Lung (tissue), 12 donors: ENCODE measurements around the gene CLIC4. TPM values are rescaled to one million over a fixed set of nuclear protein-coding genes. Genes with fewer than 3 reads are reported as not detected.
"Not testable (repeated sequence)": the region's sequence is repeated elsewhere in the genome, so short reads cannot be mapped to it uniquely, and the experiment has no call there.

Experiments
- ATAC-seq: fragments of 200-7000 bp; cut with Tn5 transposase; one replicate; pipeline ENCODE4 v1.9.1; 2020; ENCODE audit warnings: moderate number of reproducible peaks; ENCODE audit not compliant: insufficient read depth, low FRiP score
- DNase-seq, 3 donors: peaks; one replicate each; pipeline ENCODE4 v3.0.0-alpha.2; 2013 to 2017
- H3K27ac ChIP-seq, 2 donors: one replicate each; pipeline ENCODE4 v1.5.1; 2013; ENCODE audit warnings: mild to moderate bottlenecking in 2 of 2, moderate library complexity in 2 of 2, control low read depth in 1 of 2, inconsistent platforms in 1 of 2, low read depth in 1 of 2, low read length in 1 of 2
- H3K27me3 ChIP-seq, 3 donors: one replicate each; pipeline ENCODE4 v1.5.1; 2013; ENCODE audit warnings: low read length in 2 of 3; ENCODE audit not compliant: control insufficient read depth in 3 of 3, insufficient read depth in 3 of 3
- H3K36me3 ChIP-seq, 4 donors: one replicate each; pipeline ENCODE4 v1.5.1; 2013; ENCODE audit warnings: low read length in 4 of 4, mild to moderate bottlenecking in 1 of 4, moderate library complexity in 1 of 4; ENCODE audit not compliant: control insufficient read depth in 4 of 4, insufficient read depth in 4 of 4
- H3K4me1 ChIP-seq, 5 donors: one replicate each; pipeline ENCODE4 v1.5.1; 2013; ENCODE audit warnings: low read length in 5 of 5, mild to moderate bottlenecking in 2 of 5, moderate library complexity in 1 of 5; ENCODE audit not compliant: control insufficient read depth in 5 of 5, insufficient read depth in 5 of 5
- H3K4me3 ChIP-seq: one replicate; pipeline ENCODE4 v1.5.1; 2013; ENCODE audit warnings: mild to moderate bottlenecking, control low read depth, moderate library complexity
- H3K9ac ChIP-seq, 2 donors: one replicate each; pipeline ENCODE4 v1.5.1; 2013; ENCODE audit warnings: low read length in 2 of 2, control low read depth in 1 of 2; ENCODE audit not compliant: insufficient read depth in 1 of 2
- H3K9me3 ChIP-seq, 4 donors: one replicate each; pipeline ENCODE4 v1.5.1; 2013; ENCODE audit warnings: low read length in 3 of 4, mild to moderate bottlenecking in 1 of 4, moderate library complexity in 1 of 4; ENCODE audit not compliant: control insufficient read depth in 4 of 4, insufficient read depth in 3 of 4
- WGBS, 2 donors: extraction: QIAGEN DNeasy Blood & Tissue Kit; methylation state at CpG; one replicate each; pipeline ENCODE4 v1.1.7; 2013; 5-methylcytosine and 5-hydroxymethylcytosine counted together
- polyA plus RNA-seq, 2 donors: library from polyadenylated mRNA; stranded (reverse); fragments of 200-250 nt; gene quantifications; one replicate each; pipeline ENCODE4 v1.2.1, GENCODE V29; 2013
- total RNA-seq, 2 donors: library from RNA; depleted of rRNA in 1 of 2; stranded (reverse); fragments of >200 nt in 1 of 2; gene quantifications; one replicate each; pipeline ENCODE4 v1.2.1, GENCODE V29; 2014 to 2021
- TF ChIP-seq, protein P1 (sequence below): IDR thresholded peaks from 2 replicates; pipeline ENCODE4 v1.5.1; 2012; ENCODE audit warnings: mild to moderate bottlenecking; ENCODE audit errors: control extremely low read depth, extremely low read depth
- donor health status: control.
- donor health status: control.
- donor health status: Bipolar disorder and iron deficiency.
- donor health status: healthy.
- donor health status: DM: yes; HTN: yes; CAD: no.

Gene CLIC4
- total and polyA plus RNA-seq, 4 donors = 52.0 to 236 (median 166) TPM

DNA sequence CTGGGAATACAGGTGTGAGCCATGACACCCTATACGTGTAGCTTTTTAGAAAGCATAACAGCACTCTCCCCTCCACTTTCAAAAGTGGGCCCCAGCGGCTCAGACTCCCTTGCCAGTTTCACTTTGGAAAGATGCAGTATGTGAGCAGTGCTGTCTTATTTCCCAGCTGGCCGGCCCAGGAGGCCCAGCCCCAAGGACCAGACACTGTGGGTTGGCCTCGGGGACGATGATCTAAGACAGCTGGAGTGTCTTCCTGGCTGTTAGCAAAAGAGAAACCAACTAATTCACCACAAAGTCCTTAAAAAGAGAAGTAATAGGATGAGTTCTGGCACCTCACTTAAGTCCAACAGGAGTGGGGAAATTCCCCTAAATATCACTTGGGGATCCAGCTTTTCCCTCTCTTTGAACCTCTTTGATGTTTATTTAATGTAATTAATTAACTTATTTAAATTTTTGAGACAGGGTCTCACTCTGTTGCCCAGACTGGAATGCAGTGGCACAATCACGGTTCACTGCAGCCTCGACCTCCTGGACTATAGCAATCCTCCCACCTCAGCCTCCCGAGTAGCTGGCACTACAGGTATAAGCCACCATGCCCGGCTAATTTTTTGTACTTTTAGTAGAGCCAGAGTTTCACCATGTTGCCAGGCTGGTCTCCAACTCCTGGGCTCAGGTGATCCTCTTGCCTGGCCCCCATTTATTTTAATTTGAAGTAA lies 17.6 kb upstream of the CLIC4 start:
- TF ChIP-seq, protein P1, sequence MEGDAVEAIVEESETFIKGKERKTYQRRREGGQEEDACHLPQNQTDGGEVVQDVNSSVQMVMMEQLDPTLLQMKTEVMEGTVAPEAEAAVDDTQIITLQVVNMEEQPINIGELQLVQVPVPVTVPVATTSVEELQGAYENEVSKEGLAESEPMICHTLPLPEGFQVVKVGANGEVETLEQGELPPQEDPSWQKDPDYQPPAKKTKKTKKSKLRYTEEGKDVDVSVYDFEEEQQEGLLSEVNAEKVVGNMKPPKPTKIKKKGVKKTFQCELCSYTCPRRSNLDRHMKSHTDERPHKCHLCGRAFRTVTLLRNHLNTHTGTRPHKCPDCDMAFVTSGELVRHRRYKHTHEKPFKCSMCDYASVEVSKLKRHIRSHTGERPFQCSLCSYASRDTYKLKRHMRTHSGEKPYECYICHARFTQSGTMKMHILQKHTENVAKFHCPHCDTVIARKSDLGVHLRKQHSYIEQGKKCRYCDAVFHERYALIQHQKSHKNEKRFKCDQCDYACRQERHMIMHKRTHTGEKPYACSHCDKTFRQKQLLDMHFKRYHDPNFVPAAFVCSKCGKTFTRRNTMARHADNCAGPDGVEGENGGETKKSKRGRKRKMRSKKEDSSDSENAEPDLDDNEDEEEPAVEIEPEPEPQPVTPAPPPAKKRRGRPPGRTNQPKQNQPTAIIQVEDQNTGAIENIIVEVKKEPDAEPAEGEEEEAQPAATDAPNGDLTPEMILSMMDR = no peak
- H3K36me3 ChIP-seq = no peaks in the 10 kb centered on the region
- peak overlapping the region; percentile 38 to 50 for H3K27ac ChIP-seq
- H3K4me3 ChIP-seq = no peak overlapping the region
- WGBS, 2 donors = 29 to 41% methylated on average over 9 of the region's 9 CpGs
- DNase-seq (peak; percentile 91 to 96 (median 94)), ATAC-seq (peak; percentile 67)
- peak overlapping the region in 1 of 2 donors; percentile 27 for H3K9ac ChIP-seq
- no peaks in the 10 kb centered on the region for H3K9me3 ChIP-seq
- H3K27me3 ChIP-seq = no peaks in the 10 kb centered on the region
- peaks cover 0 to 46% (median 27%) of the 10 kb centered on the region in 5 donors for H3K4me1 ChIP-seq

DNA sequence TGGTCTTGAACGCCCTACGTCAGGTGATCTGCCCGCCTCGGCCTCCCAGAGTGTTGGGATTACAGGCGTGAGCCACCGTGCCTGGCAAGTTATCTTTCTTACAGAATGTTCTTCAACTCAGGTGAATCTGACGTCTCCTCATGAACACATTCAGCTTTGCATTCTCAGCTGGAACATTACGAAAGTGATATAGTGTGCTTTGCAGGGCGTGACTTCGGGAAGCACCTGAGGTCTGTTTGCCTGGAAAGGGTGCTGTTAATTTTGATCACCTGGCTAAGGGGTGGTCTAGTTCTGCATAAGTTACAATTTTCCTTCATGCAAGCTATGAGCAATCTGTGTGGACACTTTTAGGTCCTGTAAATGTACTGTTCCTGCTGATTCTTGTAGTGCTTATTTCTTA lies 16.3 kb upstream of the CLIC4 start:
- H3K9me3 ChIP-seq = no peaks in the 10 kb centered on the region
- H3K36me3 ChIP-seq = no peaks in the 10 kb centered on the region
- DNase-seq (no peak), ATAC-seq (no peak)
- H3K27ac ChIP-seq = no peak overlapping the region
- 85 to 93% methylated on average over 10 of the region's 10 CpGs for WGBS, 2 donors
- peaks cover 0 to 48% (median 27%) of the 10 kb centered on the region in 5 donors for H3K4me1 ChIP-seq
- no peaks in the 10 kb centered on the region for H3K27me3 ChIP-seq
- no peak overlapping the region for H3K9ac ChIP-seq
- no peak overlapping the region for H3K4me3 ChIP-seq
- TF ChIP-seq, protein P1 = no peak

DNA sequence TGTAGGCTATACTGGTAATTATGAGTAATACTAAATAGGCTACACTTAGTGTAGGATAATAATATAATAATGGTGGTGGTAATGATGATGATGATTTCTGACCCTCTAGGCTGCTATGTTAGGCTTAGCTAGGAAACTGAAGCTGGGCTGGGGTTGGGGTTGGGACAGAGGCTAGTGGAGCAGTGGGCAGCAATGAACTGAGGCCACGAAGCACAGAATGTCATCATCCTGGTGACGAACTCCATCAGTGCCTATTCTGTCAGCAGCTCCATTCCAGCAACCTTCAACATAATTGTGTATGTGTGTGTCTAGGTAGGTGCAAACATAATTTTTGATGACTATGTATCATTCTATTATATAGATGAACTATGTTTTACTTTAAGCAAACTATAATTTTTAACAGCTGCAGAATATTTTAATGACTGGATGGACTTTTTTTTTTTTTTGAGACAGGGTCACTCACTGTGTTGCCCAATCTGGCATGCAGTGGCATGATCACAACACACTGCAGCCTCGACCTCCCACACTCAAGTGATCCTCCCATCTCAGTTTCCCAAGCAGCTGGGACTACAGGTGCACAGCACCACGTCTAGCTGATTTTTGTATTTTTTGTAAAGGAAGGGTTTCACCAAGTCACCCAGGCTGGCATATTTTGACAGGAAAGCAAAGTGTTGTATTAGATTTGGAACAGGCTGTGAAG lies 12.9 kb upstream of the CLIC4 start:
- Histone ChIP-seq H3K9ac (no peak overlapping the region), H3K4me1 (peaks cover 8 to 40% (median 15%) of the 10 kb centered on the region in 5 donors), H3K36me3 (no peaks in the 10 kb centered on the region), H3K9me3 (no peaks in the 10 kb centered on the region), H3K27ac (no peak overlapping the region), H3K4me3 (no peak overlapping the region), H3K27me3 (no peaks in the 10 kb centered on the region)
- TF ChIP-seq, protein P1 = no peak
- WGBS, 2 donors = 60 to 64% methylated on average over 4 of the region's 4 CpGs
- ATAC-seq = no peak
- DNase-seq = no peak

DNA sequence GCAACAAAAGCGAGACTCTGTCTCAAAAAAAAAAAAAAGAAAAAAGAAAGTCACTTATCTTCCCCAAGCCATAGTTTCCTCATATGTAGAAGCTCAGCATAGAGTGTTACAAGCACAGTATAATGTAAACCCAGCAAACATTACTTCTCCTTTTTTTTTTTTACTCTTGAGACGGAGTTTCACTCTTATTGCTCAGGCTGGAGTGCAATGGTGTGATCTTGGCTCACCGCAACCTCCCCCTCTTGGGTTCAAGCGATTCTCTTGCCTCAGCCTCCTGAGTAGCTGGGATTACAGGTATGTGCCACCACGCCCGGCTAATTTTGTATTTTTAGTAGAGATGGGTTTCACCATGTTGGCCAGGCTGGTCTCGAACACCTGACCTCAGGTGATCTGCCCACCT lies 11.9 kb upstream of the CLIC4 start:
- ATAC-seq = not testable (repeated sequence)
- 37 to 79% methylated on average over 7 of the region's 7 CpGs for WGBS, 2 donors

More for the DNA sequence above, 11.9 kb upstream of the CLIC4 start:
- not testable (repeated sequence) for H3K27ac ChIP-seq, H3K27me3 ChIP-seq, DNase-seq, H3K36me3 ChIP-seq, H3K9me3 ChIP-seq, H3K9ac ChIP-seq, H3K4me3 ChIP-seq
- peaks cover 8 to 31% (median 15%) of the 10 kb centered on the region in 5 donors for H3K4me1 ChIP-seq
